ENCODE data around the gene GPT2.
"Not testable (repeated sequence)": the region's sequence is repeated elsewhere in the genome, so short reads cannot be mapped to it uniquely, and the experiment has no call there.

GPT2 gene

DNA sequence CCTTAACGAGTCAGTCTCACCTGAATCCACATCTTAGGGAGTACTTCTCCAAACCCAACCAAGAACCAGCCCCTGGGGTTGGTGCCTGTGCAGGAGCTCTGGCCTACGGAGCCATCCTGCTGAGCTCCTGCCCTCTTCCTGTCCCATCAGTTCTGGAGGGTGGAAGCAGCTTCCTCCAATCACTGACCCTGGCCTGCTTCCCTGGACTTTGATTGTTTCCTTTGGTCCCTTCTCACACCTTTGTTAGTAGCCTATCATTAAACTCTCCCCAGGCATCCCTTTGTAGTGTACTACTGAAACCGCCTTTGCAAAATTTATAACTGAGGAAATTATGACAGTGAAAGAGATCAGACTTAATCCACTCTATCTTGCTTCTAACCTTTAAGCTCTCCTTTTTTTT is 32.0 kb upstream of the GPT2 start:
- Histone ChIP-seq H3K36me3 (ENCODE audit: control insufficient read depth, insufficient read depth, low read length, severe bottlenecking) (no peaks in the 10 kb centered on the region), H3K4me1 (ENCODE audit: control insufficient read depth, insufficient read depth, low read length) (no peaks in the 10 kb centered on the region), H3K4me3 (ENCODE audit: low read length) (no peak overlapping the region), H3K27me3 (replicated peaks; ENCODE audit: control insufficient read depth, insufficient read depth, low read length) (no peaks in the 10 kb centered on the region), H3K9me3 (ENCODE audit: control insufficient read depth, low read length) (no peaks in the 10 kb centered on the region), H3K9ac (ENCODE audit: low read length) (no peak overlapping the region)
- DNase-seq (ENCODE audit: low read depth) = no peak

DNA sequence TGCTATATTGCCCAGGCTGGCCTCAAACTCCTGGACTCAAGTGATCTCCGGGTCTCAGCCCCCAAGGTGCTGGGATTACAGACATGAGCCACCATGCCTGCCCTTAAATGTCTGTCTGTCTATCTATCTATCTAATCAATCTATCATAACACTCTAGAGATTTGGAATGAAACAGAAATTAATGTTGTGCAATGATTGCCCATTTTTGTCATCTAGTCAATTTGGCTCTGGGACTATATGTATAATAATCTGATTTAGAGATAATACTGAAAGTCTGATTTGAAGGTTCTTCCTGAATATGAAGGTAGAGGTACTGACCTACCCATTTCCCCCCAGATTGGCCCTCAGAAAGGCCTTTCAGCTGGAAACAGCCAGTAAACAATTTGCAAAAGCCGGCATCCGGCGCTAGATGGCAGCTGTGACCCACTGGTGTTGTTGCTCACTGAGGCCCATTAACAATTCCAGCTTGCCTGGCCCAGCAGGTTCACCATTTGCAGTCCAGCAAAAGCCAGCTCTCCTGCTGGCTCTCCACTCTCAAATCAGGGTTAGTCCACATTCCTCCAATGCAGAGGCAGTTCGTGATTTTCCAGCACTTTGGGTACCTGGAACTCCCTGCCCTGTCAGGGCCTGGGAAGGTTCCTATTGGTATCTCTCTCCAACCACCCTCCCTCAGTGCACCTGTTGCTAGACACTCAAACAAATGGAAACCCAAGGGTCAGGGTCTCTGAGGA is 30.3 kb upstream of the GPT2 start:
- no peak overlapping the region for H3K4me3 ChIP-seq (ENCODE audit: low read length)
- no peak overlapping the region for H3K9ac ChIP-seq (ENCODE audit: low read length)
- no peaks in the 10 kb centered on the region for H3K36me3 ChIP-seq (ENCODE audit: control insufficient read depth, insufficient read depth, low read length, severe bottlenecking)
- no peaks in the 10 kb centered on the region for H3K9me3 ChIP-seq (ENCODE audit: control insufficient read depth, low read length)
- H3K27me3 ChIP-seq (replicated peaks; ENCODE audit: control insufficient read depth, insufficient read depth, low read length) = no peaks in the 10 kb centered on the region
- no peaks in the 10 kb centered on the region for H3K4me1 ChIP-seq (ENCODE audit: control insufficient read depth, insufficient read depth, low read length)
- DNase-seq (ENCODE audit: low read depth) = peak; percentile 90

DNA sequence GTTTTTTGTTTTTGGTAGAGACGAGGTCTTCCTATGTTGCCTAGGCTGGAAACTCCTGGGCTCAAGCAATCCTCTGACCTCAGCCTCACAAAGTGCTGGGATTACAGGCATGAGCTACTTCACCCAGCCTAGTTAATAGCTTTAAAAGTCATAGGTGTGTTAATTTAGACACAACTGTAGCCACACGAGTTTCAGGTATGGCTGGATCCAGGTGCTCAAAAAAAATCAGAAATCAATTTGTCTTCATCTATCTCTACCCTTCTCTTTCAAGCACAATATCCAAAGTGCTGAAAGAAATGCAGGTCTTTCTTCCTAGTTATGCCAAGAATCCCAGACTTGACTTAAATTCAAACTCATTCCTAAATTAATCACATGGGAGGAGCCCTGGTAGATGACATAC is 29.3 kb upstream of the GPT2 start:
- H3K36me3 ChIP-seq (ENCODE audit: control insufficient read depth, insufficient read depth, low read length, severe bottlenecking) = no peaks in the 10 kb centered on the region
- no peaks in the 10 kb centered on the region for H3K27me3 ChIP-seq (replicated peaks; ENCODE audit: control insufficient read depth, insufficient read depth, low read length)
- no peaks in the 10 kb centered on the region for H3K9me3 ChIP-seq (ENCODE audit: control insufficient read depth, low read length)
- H3K9ac ChIP-seq (ENCODE audit: low read length) = no peak overlapping the region
- no peaks in the 10 kb centered on the region for H3K4me1 ChIP-seq (ENCODE audit: control insufficient read depth, insufficient read depth, low read length)
- H3K4me3 ChIP-seq (ENCODE audit: low read length) = no peak overlapping the region
- DNase-seq (ENCODE audit: low read depth) = no peak

DNA sequence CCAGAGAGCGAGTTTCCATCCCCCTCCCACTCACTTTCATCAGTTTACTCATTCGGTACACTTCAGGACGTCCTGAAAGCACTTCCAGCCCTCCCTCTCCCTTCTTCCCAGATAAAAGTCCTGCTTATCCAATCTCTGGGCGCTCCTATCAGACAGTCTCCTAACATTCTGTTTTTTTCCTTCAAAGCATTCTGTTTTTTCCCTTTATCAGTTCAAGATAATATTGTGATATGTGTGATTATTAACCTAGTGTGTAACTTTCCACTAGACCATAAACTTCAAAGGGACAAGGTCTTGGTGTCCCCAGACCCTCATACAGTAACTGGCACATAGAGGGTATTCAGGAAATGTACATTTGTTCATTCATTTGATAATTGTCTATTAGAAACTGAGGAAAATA is 28.8 kb upstream of the GPT2 start:
- no peak overlapping the region for H3K9ac ChIP-seq (ENCODE audit: low read length)
- DNase-seq (ENCODE audit: low read depth) = no peak
- H3K9me3 ChIP-seq (ENCODE audit: control insufficient read depth, low read length) = no peaks in the 10 kb centered on the region
- H3K36me3 ChIP-seq (ENCODE audit: control insufficient read depth, insufficient read depth, low read length, severe bottlenecking) = no peaks in the 10 kb centered on the region
- H3K4me1 ChIP-seq (ENCODE audit: control insufficient read depth, insufficient read depth, low read length) = no peaks in the 10 kb centered on the region
- H3K4me3 ChIP-seq (ENCODE audit: low read length) = no peak overlapping the region
- H3K27me3 ChIP-seq (replicated peaks; ENCODE audit: control insufficient read depth, insufficient read depth, low read length) = no peaks in the 10 kb centered on the region

DNA sequence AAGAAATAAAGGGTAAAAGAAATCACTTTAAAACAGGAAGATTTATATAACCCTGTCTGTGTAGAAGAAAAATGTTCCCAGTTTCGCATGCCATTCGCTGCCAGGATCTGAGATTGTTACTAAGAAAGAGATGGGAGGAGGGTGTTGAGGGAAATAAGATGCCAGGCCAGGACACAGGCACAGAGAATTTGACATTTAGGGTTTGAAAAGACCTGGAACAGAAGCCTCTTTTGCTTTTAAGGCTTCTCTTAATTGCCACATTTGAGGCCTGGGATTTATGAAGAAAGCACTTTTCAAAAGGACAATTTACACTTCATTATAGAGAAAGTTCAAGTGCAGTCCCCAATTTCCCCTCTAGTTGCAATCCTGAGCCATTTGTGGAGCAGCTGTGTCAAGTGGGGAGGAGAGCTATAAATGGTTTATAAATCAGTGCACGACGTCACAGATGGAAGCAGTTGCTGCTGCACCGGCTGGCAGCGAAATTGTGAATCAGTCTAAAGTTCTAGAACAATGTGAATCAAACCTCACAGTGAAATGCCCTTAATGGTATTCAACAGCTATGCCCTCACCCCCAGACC is 26.7 kb upstream of the GPT2 start:
- H3K27me3 ChIP-seq (replicated peaks; ENCODE audit: control insufficient read depth, insufficient read depth, low read length) = no peaks in the 10 kb centered on the region
- H3K9me3 ChIP-seq (ENCODE audit: control insufficient read depth, low read length) = no peaks in the 10 kb centered on the region
- H3K9ac ChIP-seq (ENCODE audit: low read length) = no peak overlapping the region
- H3K4me3 ChIP-seq (ENCODE audit: low read length) = no peak overlapping the region
- H3K36me3 ChIP-seq (ENCODE audit: control insufficient read depth, insufficient read depth, low read length, severe bottlenecking) = no peaks in the 10 kb centered on the region
- H3K4me1 ChIP-seq (ENCODE audit: control insufficient read depth, insufficient read depth, low read length) = no peaks in the 10 kb centered on the region
- DNase-seq (ENCODE audit: low read depth) = peak; percentile 58

DNA sequence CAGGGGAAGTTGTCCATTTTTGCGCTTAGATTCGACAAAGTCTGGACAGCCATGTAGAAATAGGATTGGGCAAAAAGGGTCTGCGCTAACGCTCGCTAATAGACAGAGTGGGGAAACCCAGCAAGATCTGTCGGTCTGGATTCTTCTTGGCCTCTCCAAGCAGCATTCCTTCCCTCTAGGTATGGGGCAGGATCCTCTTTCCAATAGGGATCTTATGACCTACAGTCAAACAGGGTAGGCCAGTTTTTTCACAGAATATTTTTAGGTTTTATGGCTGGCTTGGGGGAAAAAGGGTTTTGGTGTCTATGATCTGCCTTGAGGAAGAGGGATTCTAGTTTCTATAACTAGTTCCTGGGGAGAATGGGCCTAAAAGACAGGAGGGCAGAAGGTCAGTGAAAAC is 26.0 kb upstream of the GPT2 start:
- Histone ChIP-seq H3K27me3 (replicated peaks; ENCODE audit: control insufficient read depth, insufficient read depth, low read length) (no peaks in the 10 kb centered on the region), H3K4me1 (ENCODE audit: control insufficient read depth, insufficient read depth, low read length) (no peaks in the 10 kb centered on the region), H3K4me3 (ENCODE audit: low read length) (no peak overlapping the region), H3K9ac (ENCODE audit: low read length) (no peak overlapping the region), H3K36me3 (ENCODE audit: control insufficient read depth, insufficient read depth, low read length, severe bottlenecking) (no peaks in the 10 kb centered on the region), H3K9me3 (ENCODE audit: control insufficient read depth, low read length) (no peaks in the 10 kb centered on the region)
- DNase-seq (ENCODE audit: low read depth) = no peak

DNA sequence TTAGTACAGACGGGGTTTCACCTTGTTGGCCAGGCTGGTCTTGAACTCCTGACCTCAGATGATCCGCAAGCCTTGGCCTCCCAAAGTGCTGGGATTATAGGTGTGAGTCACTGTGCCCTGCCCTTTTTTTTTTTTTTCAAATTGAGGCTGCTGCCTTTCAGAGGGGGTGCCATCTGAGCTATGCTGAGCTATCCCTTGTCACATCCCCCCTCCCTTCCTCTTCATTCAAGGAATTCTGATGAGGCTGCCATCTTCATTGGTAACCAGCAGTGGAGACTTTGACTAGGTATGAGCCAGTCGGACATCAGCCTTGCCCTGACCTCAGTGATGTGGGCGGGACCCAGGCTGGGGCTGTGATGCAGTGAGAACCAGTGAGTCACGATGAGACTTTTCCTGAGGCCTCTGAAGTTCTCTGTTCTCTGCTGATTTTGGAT is 24.4 kb upstream of the GPT2 start:
- no peaks in the 10 kb centered on the region for H3K4me1 ChIP-seq (ENCODE audit: control insufficient read depth, insufficient read depth, low read length)
- no peak overlapping the region for H3K4me3 ChIP-seq (ENCODE audit: low read length)
- no peaks in the 10 kb centered on the region for H3K27me3 ChIP-seq (replicated peaks; ENCODE audit: control insufficient read depth, insufficient read depth, low read length)
- peak; percentile 69 for DNase-seq (ENCODE audit: low read depth)
- H3K9ac ChIP-seq (ENCODE audit: low read length) = no peak overlapping the region
- no peaks in the 10 kb centered on the region for H3K9me3 ChIP-seq (ENCODE audit: control insufficient read depth, low read length)
- no peaks in the 10 kb centered on the region for H3K36me3 ChIP-seq (ENCODE audit: control insufficient read depth, insufficient read depth, low read length, severe bottlenecking)

DNA sequence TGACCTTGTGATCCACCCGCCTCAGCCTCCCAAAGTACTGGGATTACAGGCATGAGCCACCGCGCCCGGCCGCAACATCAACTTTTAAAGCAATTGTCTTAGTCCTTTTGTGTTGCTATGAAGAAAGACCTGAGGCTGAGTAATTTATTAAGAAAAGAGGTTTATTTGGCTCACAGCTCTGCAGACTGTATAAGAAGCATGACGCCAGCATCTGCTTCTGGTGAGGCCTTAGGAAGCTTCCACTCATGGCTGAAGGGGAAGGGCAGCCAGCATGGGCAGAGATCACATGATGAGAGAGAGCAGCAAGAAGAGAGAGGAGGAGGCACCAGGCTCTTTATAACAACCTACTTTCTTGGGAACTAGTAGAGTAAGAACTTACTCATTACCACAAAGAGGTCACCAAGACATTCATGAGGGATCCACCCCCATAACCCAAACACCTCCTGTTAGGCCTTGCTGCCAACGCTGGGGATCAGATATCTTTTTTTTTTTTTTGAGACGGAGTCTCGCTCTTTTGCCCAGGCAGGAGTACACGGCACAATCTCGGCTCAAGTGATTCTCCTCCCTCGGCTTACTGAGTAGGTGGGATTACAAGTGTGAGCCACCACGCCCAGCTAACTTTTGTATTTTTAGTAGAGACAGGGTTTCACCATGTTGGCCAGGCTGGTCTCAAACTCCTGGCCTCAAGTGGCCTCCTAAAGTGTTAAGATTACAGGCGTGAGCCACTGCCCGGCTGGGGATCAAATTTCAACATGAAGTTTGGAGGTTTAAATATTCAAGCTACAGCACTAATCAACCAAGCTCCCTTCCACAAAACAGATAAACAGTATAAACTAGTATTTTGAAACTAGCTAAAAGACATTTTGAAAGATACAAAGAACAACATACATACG is 21.4 kb upstream of the GPT2 start:
- H3K36me3 ChIP-seq (ENCODE audit: control insufficient read depth, insufficient read depth, low read length, severe bottlenecking) = no peaks in the 10 kb centered on the region
- no peak overlapping the region for H3K9ac ChIP-seq (ENCODE audit: low read length)
- H3K9me3 ChIP-seq (ENCODE audit: control insufficient read depth, low read length) = no peaks in the 10 kb centered on the region
- H3K27me3 ChIP-seq (replicated peaks; ENCODE audit: control insufficient read depth, insufficient read depth, low read length) = no peaks in the 10 kb centered on the region
- no peak overlapping the region for H3K4me3 ChIP-seq (ENCODE audit: low read length)
- no peak for DNase-seq (ENCODE audit: low read depth)
- H3K4me1 ChIP-seq (ENCODE audit: control insufficient read depth, insufficient read depth, low read length) = no peaks in the 10 kb centered on the region

DNA sequence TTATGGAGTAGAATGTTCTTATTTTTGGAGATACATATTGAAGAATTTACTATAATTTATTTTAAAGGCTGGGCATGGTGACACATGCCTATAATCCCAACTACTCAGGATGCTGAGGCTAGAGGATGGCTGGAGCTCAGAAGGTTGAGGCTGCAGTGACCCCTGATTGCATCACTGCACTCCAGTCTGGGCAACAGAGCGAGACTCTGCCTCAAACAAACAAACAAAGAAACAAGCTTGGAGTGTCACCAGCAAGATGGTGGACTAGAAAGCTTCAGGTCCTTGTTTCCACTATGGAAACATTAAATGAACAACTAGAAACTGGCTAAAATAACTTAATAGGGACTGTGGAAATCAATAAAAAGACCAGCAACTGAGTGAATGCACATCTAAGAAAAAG is 17.9 kb upstream of the GPT2 start:
- Histone ChIP-seq H3K4me3 (ENCODE audit: low read length) (no peak overlapping the region), H3K4me1 (ENCODE audit: control insufficient read depth, insufficient read depth, low read length) (no peaks in the 10 kb centered on the region), H3K27me3 (replicated peaks; ENCODE audit: control insufficient read depth, insufficient read depth, low read length) (no peaks in the 10 kb centered on the region), H3K9me3 (ENCODE audit: control insufficient read depth, low read length) (no peaks in the 10 kb centered on the region), H3K9ac (ENCODE audit: low read length) (no peak overlapping the region), H3K36me3 (ENCODE audit: control insufficient read depth, insufficient read depth, low read length, severe bottlenecking) (no peaks in the 10 kb centered on the region)
- DNase-seq (ENCODE audit: low read depth) = no peak

DNA sequence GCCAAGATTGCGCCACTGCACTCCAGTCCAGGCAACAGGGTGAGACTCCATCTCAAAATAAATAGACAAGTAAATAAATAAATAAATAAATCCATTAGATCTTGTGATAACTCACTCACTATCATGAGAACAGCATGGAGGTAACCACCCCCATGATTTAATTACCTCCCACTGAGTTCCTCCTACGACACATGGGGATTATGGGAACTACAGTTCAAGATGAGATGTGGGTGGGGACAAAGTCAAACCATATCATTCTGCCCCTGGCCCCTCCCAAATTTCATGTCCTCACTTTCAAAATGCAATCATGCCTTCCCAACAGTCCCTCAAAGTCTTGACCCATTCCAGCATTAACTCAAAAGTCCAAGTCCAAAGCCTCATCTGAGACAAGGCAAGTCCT is 16.7 kb upstream of the GPT2 start:
- not testable (repeated sequence) for H3K36me3 ChIP-seq (ENCODE audit: control insufficient read depth, insufficient read depth, low read length, severe bottlenecking); H3K9ac ChIP-seq (ENCODE audit: low read length); H3K9me3 ChIP-seq (ENCODE audit: control insufficient read depth, low read length); H3K4me3 ChIP-seq (ENCODE audit: low read length); DNase-seq (ENCODE audit: low read depth); H3K27me3 ChIP-seq (replicated peaks; ENCODE audit: control insufficient read depth, insufficient read depth, low read length); H3K4me1 ChIP-seq (ENCODE audit: control insufficient read depth, insufficient read depth, low read length)

DNA sequence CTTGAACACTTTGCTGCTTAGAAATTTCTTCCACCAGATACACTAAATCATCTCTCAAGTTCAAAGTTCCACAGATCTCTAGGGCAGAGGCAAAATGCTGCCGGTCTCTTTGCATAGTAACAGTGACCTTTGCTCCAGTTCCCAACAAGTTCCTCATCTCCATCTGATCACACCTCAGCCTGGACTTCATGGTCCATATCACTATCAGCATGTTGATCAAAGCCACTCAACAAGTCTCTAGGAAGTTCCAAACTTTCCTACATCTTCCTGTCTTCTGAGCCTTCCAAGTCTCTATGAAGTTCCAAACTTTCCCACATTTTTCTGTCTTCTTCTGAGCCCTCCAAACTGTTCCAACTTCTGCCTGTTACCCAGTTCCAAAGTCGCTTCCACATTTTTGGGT is 15.3 kb upstream of the GPT2 start:
- not testable (repeated sequence) for H3K27me3 ChIP-seq (replicated peaks; ENCODE audit: control insufficient read depth, insufficient read depth, low read length); H3K9ac ChIP-seq (ENCODE audit: low read length); DNase-seq (ENCODE audit: low read depth)

More for the DNA sequence above, 15.3 kb upstream of the GPT2 start:
- not testable (repeated sequence) for H3K4me1 ChIP-seq (ENCODE audit: control insufficient read depth, insufficient read depth, low read length); H3K36me3 ChIP-seq (ENCODE audit: control insufficient read depth, insufficient read depth, low read length, severe bottlenecking); H3K4me3 ChIP-seq (ENCODE audit: low read length); H3K9me3 ChIP-seq (ENCODE audit: control insufficient read depth, low read length)

Measured in adipocyte (in vitro differentiated cells).